Measurements from ENCODE around the gene POLR3H.

GRCh38 chr22:41579997-41580355 is 35.7 kb upstream of the POLR3H start:
- TF ChIP-seq CTCF (conservative IDR thresholded peaks at IDR 0.05; ENCODE audit: low read depth, low read length) (no peak), EZH2phosphoT487 (IDR thresholded peaks at IDR 0.05; ENCODE audit: borderline replicate concordance, low read length) (no peak), EZH2 (IDR thresholded peaks at IDR 0.05; ENCODE audit: low read length, unreplicated experiment) (no peak)

Measured in PC-3 (cell line).